OCI-LY1 (cell line): ENCODE data around the gene UBLCP1.

ENCODE experiments used
- EZH2 ChIP-seq: fragments of 200-600 bp; sonication (generic), shearing (Covaris generic); IDR thresholded peaks from 2 replicates; pipeline ENCODE4 v1.8.0; 2017; ENCODE audit warnings: borderline replicate concordance, mixed run types, mild to moderate bottlenecking, antibody characterized with exemption, low read length, moderate library complexity, mixed read lengths
- TF ChIP-seq, protein P1 (sequence below): fragments of 200-600 bp; sonication (generic), shearing (Covaris generic); IDR thresholded peaks from 2 replicates; pipeline ENCODE4 v1.5.1; 2017; ENCODE audit warnings: mild to moderate bottlenecking, antibody characterized with exemption, low read length, moderate library complexity, mixed read lengths

DNA sequence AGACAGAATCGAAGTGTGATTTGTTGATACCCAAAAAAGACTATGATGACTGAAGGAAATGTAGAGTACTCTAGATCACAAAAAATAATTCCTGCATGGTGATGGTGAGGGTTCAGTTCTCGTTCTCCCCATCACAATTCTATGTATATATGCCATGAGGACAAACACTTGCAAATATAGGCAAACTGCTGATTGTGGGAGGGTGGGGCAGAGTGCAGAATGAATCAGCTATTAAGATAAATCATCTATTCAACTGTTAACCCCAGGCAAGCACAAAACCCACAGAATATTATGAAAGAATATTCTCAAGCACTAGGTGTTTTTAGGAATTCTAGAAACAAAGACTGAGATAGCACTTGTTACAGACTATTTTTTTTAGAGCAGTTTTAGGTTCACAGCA, 13.9 kb upstream of the UBLCP1 start:
- TF ChIP-seq, protein P1, sequence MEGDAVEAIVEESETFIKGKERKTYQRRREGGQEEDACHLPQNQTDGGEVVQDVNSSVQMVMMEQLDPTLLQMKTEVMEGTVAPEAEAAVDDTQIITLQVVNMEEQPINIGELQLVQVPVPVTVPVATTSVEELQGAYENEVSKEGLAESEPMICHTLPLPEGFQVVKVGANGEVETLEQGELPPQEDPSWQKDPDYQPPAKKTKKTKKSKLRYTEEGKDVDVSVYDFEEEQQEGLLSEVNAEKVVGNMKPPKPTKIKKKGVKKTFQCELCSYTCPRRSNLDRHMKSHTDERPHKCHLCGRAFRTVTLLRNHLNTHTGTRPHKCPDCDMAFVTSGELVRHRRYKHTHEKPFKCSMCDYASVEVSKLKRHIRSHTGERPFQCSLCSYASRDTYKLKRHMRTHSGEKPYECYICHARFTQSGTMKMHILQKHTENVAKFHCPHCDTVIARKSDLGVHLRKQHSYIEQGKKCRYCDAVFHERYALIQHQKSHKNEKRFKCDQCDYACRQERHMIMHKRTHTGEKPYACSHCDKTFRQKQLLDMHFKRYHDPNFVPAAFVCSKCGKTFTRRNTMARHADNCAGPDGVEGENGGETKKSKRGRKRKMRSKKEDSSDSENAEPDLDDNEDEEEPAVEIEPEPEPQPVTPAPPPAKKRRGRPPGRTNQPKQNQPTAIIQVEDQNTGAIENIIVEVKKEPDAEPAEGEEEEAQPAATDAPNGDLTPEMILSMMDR, result no peak
- TF ChIP-seq EZH2, result no peak
